Tibial nerve (tissue), 4 donors: ENCODE measurements around the gene THBS3. TPM values are rescaled to one million over a fixed set of nuclear protein-coding genes. Genes with fewer than 3 reads are reported as not detected.
"Not testable (repeated sequence)": the region's sequence is repeated elsewhere in the genome, so short reads cannot be mapped to it uniquely, and the experiment has no call there.

ENCODE experiments used
- DNase-seq, 2 donors: peaks; one replicate each; pipeline ENCODE4 v3.0.0-alpha.2; 2019; ENCODE audit warnings: low spot score in 2 of 2
- H3K27ac ChIP-seq, 4 donors: fragments of 200-600 bp; sonication (generic) in 3 of 4; one replicate each; pipeline ENCODE4 v1.5.1; 2017 to 2019; ENCODE audit warnings: mild to moderate bottlenecking in 1 of 4
- H3K27me3 ChIP-seq, 2 donors: fragments of 200-600 bp; sonication (generic) in 1 of 2; one replicate each; pipeline versions ENCODE4 v1.5.1 to v1.6.0; 2017 to 2019
- H3K36me3 ChIP-seq, 3 donors: fragments of 200-600 bp; sonication (generic); one replicate each; pipeline ENCODE4 v1.5.1; 2018 to 2019
- H3K4me1 ChIP-seq, 4 donors: fragments of 200-600 bp; sonication (generic) in 3 of 4; one replicate each; pipeline ENCODE4 v1.5.1; 2017 to 2019
- H3K4me3 ChIP-seq, 4 donors: fragments of 200-600 bp; sonication (generic) in 3 of 4; one replicate each; pipeline ENCODE4 v1.5.1; 2017 to 2019; ENCODE audit warnings: mild to moderate bottlenecking in 1 of 4, moderate library complexity in 1 of 4
- H3K9me3 ChIP-seq, 4 donors: fragments of 200-600 bp; sonication (generic) in 3 of 4; one replicate each; pipeline ENCODE4 v1.5.1; 2017 to 2019
- EP300 ChIP-seq, 2 donors: sonication (generic); formaldehyde crosslinking; IDR thresholded peaks; one replicate each; pipeline ENCODE4 v1.6.1; 2017; ENCODE audit warnings: antibody characterized with exemption in 2 of 2, mild to moderate bottlenecking in 1 of 2
- POLR2A ChIP-seq, 2 donors: fragments of 450-650 bp; IDR thresholded peaks; one replicate each; pipeline ENCODE4 v1.6.1; 2017; ENCODE audit warnings: antibody characterized with exemption in 2 of 2, mild to moderate bottlenecking in 2 of 2, moderate library complexity in 2 of 2
- WGBS, 2 donors: methylation state at CpG; one replicate each; pipeline ENCODE4 v1.1.5; 2018; 5-methylcytosine and 5-hydroxymethylcytosine counted together
- total RNA-seq, 4 donors: library from RNA; depleted of rRNA; stranded (reverse); fragments of >200 nt; gene quantifications; one replicate each; pipeline ENCODE4 v1.1.0, GENCODE V29; 2016
- TF ChIP-seq, protein P1 (sequence below), 5 experiments: fragments of 200-600 bp in 3 of 5; fragments of 450-650 bp in 2 of 5; sonication (generic) in 3 of 5; IDR thresholded peaks; one replicate each; pipeline ENCODE4 v1.5.1; 2016 to 2019; ENCODE audit warnings: antibody characterized with exemption in 5 of 5, mild to moderate bottlenecking in 3 of 5, moderate library complexity in 2 of 5

The THBS3 gene
- total RNA-seq, 4 donors from 2014 or later, result 33.9 to 119 (median 52.6) TPM

GRCh38 chr1:155228096-155228427 is 20.4 kb upstream of the THBS3 start:
- TF ChIP-seq EP300 (IDR thresholded peaks at IDR 0.05), result no peak
- TF ChIP-seq, protein P1, sequence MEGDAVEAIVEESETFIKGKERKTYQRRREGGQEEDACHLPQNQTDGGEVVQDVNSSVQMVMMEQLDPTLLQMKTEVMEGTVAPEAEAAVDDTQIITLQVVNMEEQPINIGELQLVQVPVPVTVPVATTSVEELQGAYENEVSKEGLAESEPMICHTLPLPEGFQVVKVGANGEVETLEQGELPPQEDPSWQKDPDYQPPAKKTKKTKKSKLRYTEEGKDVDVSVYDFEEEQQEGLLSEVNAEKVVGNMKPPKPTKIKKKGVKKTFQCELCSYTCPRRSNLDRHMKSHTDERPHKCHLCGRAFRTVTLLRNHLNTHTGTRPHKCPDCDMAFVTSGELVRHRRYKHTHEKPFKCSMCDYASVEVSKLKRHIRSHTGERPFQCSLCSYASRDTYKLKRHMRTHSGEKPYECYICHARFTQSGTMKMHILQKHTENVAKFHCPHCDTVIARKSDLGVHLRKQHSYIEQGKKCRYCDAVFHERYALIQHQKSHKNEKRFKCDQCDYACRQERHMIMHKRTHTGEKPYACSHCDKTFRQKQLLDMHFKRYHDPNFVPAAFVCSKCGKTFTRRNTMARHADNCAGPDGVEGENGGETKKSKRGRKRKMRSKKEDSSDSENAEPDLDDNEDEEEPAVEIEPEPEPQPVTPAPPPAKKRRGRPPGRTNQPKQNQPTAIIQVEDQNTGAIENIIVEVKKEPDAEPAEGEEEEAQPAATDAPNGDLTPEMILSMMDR (IDR thresholded peaks at IDR 0.05), result no peak
- TF ChIP-seq POLR2A (IDR thresholded peaks at IDR 0.05), result no peak
- Histone ChIP-seq H3K27me3 (no peaks in the 10 kb centered on the region), H3K36me3 (no peaks in the 10 kb centered on the region), H3K27ac (peak overlapping the region; percentile 74 to 88 (median 81)), H3K4me1 (peaks cover 0 to 41% (median 9%) of the 10 kb centered on the region in 4 donors), H3K9me3 (no peaks in the 10 kb centered on the region), H3K4me3 (peak overlapping the region; percentile 35 to 73 (median 63))
- WGBS, 2 donors, result 46 to 50% methylated on average over 9 of the region's 9 CpGs
- DNase-seq, result no peak

DNA sequence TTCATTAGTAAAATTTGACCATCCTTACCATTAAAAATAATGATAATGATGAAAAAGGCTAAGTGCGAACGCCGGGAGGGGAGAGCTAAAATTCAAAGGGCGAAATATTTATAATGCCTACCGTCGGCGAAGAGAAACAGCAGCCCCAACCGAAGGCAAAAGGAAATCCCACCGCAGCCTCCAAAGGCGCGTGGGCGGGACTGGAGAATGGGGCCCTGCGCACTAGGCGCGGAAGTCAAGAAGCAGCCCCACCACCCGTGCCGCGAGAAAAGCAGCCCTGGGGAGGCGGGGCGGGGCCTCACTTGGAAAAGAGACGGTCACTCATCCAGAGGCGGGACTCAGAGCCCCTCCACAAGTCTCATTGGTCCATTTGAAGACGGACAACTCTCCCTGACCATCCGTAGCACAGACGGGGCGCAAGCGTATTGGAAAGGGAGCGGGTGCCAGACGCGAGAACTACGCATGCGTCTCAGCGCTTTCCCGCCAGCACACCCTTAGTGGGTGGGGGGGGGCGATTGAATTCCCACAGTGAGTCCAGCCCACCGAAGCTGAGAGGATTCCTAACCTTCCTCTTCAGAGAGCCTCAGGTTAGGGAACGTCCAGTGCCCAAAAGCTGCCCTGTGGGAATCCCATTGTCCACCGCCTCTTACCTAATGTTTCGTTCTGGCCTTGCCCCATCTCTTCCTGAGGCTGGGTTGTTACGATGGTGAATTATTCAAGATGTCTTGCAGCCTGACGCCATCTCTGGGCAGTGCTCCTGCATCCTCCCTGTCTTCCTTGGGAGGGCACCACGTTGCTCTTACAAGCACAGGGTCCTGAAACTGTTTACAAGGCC is 19.8 kb upstream of the THBS3 start:
- peak overlapping the region; percentile 57 to 73 (median 63) for H3K4me3 ChIP-seq
- no peaks in the 10 kb centered on the region for H3K36me3 ChIP-seq
- peaks cover 0 to 37% (median 9%) of the 10 kb centered on the region in 4 donors for H3K4me1 ChIP-seq
- H3K9me3 ChIP-seq, result no peaks in the 10 kb centered on the region
- TF ChIP-seq, protein P1 (IDR thresholded peaks at IDR 0.05), result no peak
- peak; percentile 75 to 88 for TF ChIP-seq EP300 (IDR thresholded peaks at IDR 0.05)
- peak; percentile 19 to 74 for TF ChIP-seq POLR2A (IDR thresholded peaks at IDR 0.05)
- H3K27me3 ChIP-seq, result no peaks in the 10 kb centered on the region
- H3K27ac ChIP-seq, result peak overlapping the region; percentile 75 to 88 (median 84)
- peak; percentile 97 to 99 for DNase-seq
- 0% methylated on average over 41 to 42 of the region's 42 CpGs for WGBS, 2 donors

DNA sequence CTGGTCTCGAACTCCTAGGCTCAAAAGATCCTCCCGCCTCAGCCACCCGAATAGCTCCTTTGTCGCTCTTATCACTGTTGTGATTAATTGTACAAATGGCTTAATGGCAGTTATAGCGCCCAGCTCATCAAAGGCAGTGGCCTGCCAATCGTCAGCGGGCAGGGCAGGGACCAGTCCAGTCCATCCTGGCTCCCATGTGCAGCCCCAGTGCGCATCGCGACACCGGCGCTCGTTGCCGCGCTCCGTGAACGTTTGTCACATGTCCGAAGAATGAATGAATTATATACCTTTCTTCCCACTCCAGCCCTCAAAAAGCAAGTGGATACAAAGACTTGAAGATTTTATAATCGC is 19.2 kb upstream of the THBS3 start:
- Histone ChIP-seq H3K27ac (peak overlapping the region; percentile 72 to 88 (median 84)), H3K36me3 (no peaks in the 10 kb centered on the region), H3K27me3 (no peaks in the 10 kb centered on the region), H3K9me3 (no peaks in the 10 kb centered on the region), H3K4me3 (peak overlapping the region; percentile 57 to 73 (median 63)), H3K4me1 (peaks cover 0 to 31% (median 9%) of the 10 kb centered on the region in 4 donors)
- no peak for TF ChIP-seq POLR2A (IDR thresholded peaks at IDR 0.05)
- TF ChIP-seq EP300 (IDR thresholded peaks at IDR 0.05), result no peak
- TF ChIP-seq, protein P1 (IDR thresholded peaks at IDR 0.05), result no peak
- WGBS, 2 donors, result 0 to 1% methylated on average over 19 of the region's 19 CpGs
- DNase-seq, result no peak

GRCh38 chr1:155226188-155226909 is 18.7 kb upstream of the THBS3 start:
- Histone ChIP-seq H3K9me3 (no peaks in the 10 kb centered on the region), H3K4me1 (peaks cover 0 to 26% (median 9%) of the 10 kb centered on the region in 4 donors), H3K27me3 (no peaks in the 10 kb centered on the region), H3K36me3 (no peaks in the 10 kb centered on the region), H3K27ac (peak overlapping the region; percentile 72 to 88 (median 84)), H3K4me3 (peak overlapping the region; percentile 57 to 73 (median 63))
- TF ChIP-seq POLR2A (IDR thresholded peaks at IDR 0.05) (no peak), EP300 (IDR thresholded peaks at IDR 0.05) (no peak)
- TF ChIP-seq, protein P1 (IDR thresholded peaks at IDR 0.05), result peak; percentile 41 to 72 (median 57)
- peak; percentile 64 to 82 for DNase-seq
- 0 to 1% methylated on average over 7 of the region's 7 CpGs for WGBS, 2 donors

GRCh38 chr1:155225404-155225759 is 17.7 kb upstream of the THBS3 start:
- H3K27ac ChIP-seq, result peak overlapping the region in 1 of 4 donors; percentile 54
- not testable (repeated sequence) for DNase-seq

More at GRCh38 chr1:155225404-155225759, 17.7 kb upstream of the THBS3 start:
- 95% methylated on average over 8 of the region's 8 CpGs for WGBS, 2 donors
- H3K27me3 ChIP-seq, H3K4me3 ChIP-seq, H3K36me3 ChIP-seq, H3K9me3 ChIP-seq: not testable (repeated sequence)
- H3K4me1 ChIP-seq, result peaks cover 0 to 23% (median 9%) of the 10 kb centered on the region in 4 donors
